GM19324 (cell line): Measurements from ENCODE around the gene STK11IP.

Source experiments
- ATAC-seq: cut with Tn5 transposase; IDR thresholded peaks from one replicate; pipeline ENCODE4 v1.9.1; 2021; ENCODE audit warnings: mild to moderate bottlenecking, moderate library complexity; ENCODE audit not compliant: unreplicated experiment, low FRiP score

The STK11IP gene

GRCh38 chr2:219614076-219614860 is 16.6 kb downstream of the STK11IP start:
- ATAC-seq, result no peak

GRCh38 chr2:219615036-219615435 is 17.4 kb downstream of the STK11IP start:
- ATAC-seq, result no peak

DNA sequence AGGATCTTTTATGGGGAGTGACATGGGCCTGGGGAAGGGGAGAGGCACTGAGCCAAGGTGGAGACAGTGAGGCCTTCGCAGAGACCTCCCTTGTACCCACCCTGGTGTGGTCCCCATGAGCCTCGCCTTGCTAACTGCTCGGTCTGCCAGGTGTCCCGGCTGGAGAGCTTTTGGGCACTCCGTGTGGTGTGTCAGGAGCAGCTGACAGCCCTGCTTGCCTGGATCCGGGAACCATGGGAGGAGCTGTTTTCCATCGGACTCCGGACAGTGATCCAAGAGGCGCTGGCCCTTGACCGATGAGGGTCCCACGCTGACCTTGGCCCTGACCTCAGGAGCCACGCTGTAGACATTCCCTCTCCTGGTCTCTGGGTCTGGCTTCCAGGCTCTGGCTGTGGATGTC is 18.2 kb downstream of the STK11IP start:
- no peak for ATAC-seq

DNA sequence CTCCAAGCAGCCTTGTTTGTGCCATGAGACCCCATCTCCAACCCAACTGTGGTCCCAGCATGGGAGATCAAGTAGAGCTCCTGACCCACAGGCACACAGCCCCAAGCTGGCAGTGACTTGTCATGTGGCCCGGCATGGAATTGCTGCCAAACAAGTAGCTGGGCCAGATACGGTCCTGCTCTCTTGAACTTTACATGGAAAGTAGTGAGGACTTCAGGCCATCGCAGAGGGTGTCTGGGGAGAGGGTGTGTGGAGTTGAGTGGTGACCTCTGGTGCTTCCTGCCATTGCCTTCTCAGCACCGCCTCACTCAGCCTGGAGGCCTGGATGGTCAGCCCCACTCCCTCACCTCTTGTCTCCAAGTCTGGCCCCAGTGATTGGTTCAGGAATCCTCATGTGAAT is 18.9 kb downstream of the STK11IP start:
- ATAC-seq, result no peak

DNA sequence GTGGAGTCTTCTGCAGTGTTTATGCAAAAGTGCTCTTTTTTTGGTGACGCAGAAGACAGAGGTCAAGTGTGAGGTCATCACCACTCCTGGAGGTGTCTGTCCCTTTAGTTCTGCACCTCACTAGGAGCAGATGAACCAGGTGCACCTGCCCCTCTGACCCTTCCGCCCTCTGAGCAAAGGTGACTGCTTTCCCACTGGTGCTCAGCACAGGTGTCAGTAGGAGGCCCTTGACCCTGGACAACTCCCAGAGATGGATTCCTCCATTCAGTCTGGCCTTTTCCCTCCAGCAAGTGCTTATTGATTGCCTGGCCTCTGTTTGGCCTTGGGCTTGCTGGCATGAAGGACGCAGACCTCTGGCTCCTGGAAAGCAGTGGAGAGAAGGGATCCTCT is 21.1 kb downstream of the STK11IP start:
- ATAC-seq, result no peak

GRCh38 chr2:219619235-219619634 is 21.6 kb downstream of the STK11IP start:
- ATAC-seq, result no peak

DNA sequence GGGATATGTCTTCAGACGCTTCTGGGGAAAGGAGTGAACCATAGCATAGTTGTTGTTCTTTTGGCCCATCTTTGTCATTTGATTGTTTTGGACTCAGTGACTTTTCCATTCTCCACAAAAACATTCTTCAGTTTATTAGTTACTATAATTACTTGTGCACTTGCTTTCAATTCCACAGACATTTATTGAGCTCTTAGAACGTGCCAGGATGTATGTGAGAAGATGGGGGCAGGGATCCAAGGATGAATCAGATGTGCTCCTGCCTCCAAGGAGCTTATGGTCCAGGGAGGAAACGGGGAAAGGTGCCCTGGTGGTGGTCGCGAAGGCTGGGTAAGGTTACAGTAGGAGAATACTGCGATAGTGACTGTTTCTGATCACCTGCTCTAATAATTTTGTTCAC is 22.9 kb downstream of the STK11IP start:
- no peak for ATAC-seq

GRCh38 chr2:219621935-219622334 is 24.3 kb downstream of the STK11IP start:
- ATAC-seq, result no peak

DNA sequence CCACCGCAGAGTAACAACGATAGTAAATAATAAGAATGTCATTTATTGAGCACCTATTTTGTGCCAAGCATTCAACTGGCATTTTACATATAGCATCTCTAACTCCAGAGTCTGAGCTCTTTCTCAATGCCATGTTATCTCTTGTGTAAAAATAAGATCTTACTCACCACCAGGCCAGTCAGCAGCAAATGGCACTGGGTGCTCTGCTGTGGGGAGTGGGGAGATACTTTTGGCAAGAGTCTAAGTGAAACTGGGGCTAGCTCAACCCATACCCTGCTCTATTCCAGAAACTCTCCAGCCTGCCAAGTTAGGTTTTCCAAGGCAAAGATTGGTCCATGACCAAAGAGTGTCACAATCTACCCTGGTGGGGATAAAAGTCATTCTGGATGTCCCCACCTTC is 24.8 kb downstream of the STK11IP start:
- no peak for ATAC-seq

DNA sequence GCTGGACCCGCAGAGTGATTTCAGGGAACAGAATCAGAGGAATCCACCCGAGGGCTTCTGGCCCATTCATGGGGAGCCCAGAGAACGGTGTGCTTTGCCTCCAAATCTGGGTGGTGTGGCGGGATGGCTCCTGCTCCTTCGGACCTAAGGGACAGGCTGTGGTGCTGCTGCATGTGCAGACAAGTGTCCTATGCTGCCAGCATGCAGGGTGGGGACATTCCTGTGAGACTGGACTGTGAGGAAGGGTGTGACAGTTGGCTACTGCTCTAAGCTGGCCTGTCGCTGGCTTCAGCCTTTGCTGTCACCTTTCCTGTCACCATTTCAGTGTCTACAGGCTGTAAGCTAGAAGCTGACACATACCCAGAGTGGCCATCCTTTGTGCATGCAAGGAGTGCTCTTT is 26.9 kb downstream of the STK11IP start:
- no peak for ATAC-seq

- ATAC-seq, result no peak
Measured at GRCh38 chr2:219625179-219625578, 27.5 kb downstream of the STK11IP start.

DNA sequence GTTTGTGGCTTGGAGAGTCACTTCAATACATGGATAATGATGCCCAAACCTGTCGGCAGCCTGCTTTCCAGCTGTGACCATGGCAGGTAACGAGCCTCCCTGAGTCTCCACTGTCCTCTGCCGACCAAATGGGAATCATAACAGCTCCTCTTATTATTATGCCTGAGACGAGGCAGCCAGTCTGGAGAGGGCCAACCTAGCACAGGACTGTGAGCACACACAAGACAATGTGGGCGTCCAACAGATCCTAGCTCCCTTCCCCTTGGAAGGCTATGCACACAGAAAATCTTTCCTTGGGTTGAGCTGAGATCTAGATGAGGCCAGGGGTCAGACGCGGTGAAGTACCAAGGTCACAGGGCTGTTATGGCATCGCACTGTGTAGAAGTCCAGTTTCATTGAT is 28.9 kb downstream of the STK11IP start:
- ATAC-seq, result no peak

DNA sequence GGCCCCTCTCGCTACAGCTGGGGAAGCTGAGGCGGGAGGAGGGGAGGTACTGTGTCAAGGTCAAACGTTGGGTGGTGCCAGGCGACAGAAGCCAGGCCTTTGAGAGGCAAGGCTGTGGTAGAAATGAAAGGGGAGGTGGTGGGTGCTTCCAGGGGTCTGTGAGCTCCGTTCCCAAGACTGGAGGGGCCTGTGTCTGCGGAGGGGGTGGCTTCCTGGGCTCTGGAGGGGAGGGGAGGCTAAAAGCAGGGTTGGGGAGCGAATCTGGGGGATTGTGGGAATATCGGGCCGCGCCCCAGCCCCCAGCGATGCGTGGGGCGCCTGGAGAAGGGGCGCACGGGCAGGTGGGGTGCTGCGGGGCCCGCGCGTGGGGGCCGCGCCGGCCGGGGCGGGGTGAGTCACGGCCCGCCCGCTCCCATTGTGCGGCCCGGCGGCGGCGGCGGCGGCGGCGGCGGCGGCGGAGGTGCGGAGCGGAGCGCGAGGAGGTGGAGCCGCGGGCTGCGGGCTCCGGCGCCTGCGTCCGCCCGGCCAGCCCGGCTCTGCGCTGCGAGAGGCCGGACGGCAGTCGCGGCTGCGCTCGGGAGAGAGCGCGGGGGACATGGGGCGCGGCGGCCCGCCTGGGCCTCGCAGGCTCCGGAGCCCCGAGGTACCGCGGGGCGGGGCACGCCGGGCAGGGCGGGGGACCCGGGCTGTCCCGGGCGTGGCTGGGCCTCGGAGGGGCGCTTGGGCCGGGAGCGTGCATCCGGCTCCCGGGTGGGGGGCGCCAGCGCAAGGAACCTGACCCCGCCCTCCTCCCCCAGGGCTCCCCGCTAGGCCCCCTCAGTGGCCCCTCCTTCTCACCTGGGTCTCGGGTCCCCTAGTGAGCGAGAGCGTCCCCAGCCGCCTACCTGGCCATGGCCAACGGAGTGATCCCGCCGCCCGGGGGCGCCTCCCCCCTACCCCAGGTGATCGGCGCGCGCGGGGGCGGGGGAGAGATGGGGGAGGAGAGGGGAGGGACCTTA is 29.7 kb downstream of the STK11IP start, which contains the start of gene SLC4A3:
TSS of gene SLC4A3 (plus strand) at position 528 of the 998 bp plus-strand sequence. CDS start at position 891, 363 bp downstream.
- no peak for ATAC-seq

- ATAC-seq, result no peak
Measured at GRCh38 chr2:219628235-219628985, 30.8 kb downstream of the STK11IP start.

DNA sequence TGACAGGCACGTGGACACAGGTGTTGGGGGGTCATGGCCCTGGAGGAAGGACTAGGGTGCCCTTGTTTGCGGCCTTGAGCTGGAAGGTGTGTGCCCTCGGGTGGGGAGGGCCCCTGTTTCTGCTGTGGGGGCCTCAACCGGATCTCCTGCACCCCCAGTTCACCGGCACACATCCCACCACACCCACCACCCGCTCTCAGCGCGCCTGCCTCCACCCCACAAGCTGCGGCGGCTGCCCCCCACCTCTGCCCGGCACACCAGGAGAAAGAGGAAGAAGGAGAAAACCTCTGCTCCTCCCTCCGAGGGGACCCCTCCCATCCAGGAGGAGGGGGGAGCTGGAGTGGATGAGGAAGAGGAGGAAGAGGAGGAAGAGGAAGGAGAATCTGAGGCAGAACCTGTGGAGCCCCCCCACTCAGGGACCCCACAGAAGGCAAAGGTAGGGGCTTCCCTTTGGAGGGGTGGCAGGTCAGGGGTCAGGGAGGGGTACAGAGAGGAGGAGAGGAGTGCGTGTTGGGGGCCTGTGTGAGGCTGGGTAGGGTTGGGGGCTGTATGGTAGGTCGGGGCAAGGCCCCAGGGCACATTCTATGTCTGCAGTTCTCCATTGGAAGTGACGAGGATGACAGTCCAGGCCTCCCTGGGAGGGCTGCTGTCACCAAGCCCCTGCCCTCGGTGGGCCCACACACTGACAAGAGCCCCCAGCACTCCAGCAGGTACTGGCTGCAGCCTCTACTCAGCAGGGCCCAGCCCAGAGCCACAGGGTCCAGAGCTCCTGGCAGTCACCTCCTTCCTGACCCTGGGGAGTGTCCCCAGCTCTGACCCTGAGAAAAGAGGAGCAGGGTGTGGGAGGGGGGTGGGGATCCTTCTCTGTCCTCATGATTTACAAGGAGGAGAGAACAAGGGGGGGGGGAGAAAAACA is 31.6 kb downstream of the STK11IP start:
- ATAC-seq, result no peak

- ATAC-seq, result no peak
Measured at GRCh38 chr2:219629976-219630695, 32.5 kb downstream of the STK11IP start.

GRCh38 chr2:219630770-219631405 is 33.2 kb downstream of the STK11IP start:
- no peak for ATAC-seq

DNA sequence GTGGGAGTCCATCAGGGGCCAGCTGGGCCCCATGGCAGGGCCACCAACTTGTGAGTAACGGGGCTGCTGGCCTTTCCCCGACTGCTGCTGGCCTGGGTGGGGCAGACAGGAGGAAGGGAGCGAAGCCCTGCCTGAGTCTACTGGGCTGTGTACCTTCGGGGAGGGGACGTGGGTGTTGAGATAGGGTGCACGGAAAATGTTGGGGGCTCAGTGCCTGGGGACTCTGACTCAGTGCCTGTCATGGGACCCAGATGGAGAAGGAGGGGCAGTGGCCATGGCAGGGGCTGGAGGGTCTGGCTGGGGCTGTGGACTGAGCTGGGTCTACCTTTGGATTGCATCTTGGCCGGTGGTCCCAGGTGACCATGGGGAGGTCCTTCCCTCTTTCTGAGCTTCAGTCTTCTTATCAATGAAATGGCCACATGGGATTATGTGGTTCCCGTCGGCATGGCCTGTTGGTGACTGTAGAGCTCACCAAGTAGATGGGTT is 33.8 kb downstream of the STK11IP start:
- ATAC-seq, result no peak
